ENCODE measurements around the gene PPARA. TPM values are rescaled to one million over a fixed set of nuclear protein-coding genes. Genes with fewer than 3 reads are reported as not detected.

The PPARA gene
- total RNA-seq, 1 donor from 2014 or later: 1.8 TPM

GRCh38 chr22:46172522-46173110 is 22.3 kb downstream of the PPARA start:
- no peaks in the 10 kb centered on the region for H3K4me1 Mint-ChIP-seq (ENCODE audit: low read depth, unreplicated experiment)
- H3K36me3 Mint-ChIP-seq (ENCODE audit: unreplicated experiment): peaks cover 6% of the 10 kb centered on the region
- TF ChIP-seq CTCF (IDR thresholded peaks at IDR 0.05; ENCODE audit: partially characterized antibody, unreplicated experiment): no peak
- H3K27me3 Mint-ChIP-seq (ENCODE audit: unreplicated experiment): peaks cover 4% of the 10 kb centered on the region
- H3K27ac Mint-ChIP-seq (ENCODE audit: unreplicated experiment): no peak overlapping the region
- no peak for DNase-seq
- H3K9me3 Mint-ChIP-seq (ENCODE audit: unreplicated experiment): peaks cover 5% of the 10 kb centered on the region
- H3K4me3 Mint-ChIP-seq (ENCODE audit: unreplicated experiment): no peak overlapping the region

- TF ChIP-seq CTCF (IDR thresholded peaks at IDR 0.05; ENCODE audit: partially characterized antibody, unreplicated experiment): no peak
- peaks cover 7% of the 10 kb centered on the region for H3K36me3 Mint-ChIP-seq (ENCODE audit: unreplicated experiment)
- no peak for DNase-seq
- peaks cover 4% of the 10 kb centered on the region for H3K27me3 Mint-ChIP-seq (ENCODE audit: unreplicated experiment)
- H3K27ac Mint-ChIP-seq (ENCODE audit: unreplicated experiment): no peak overlapping the region
- no peaks in the 10 kb centered on the region for H3K4me1 Mint-ChIP-seq (ENCODE audit: low read depth, unreplicated experiment)
- H3K4me3 Mint-ChIP-seq (ENCODE audit: unreplicated experiment): no peak overlapping the region
- peaks cover 5% of the 10 kb centered on the region for H3K9me3 Mint-ChIP-seq (ENCODE audit: unreplicated experiment)
Measured at GRCh38 chr22:46173152-46173551, 22.8 kb downstream of the PPARA start.

- no peak for TF ChIP-seq CTCF (IDR thresholded peaks at IDR 0.05; ENCODE audit: partially characterized antibody, unreplicated experiment)
- no peak overlapping the region for H3K4me3 Mint-ChIP-seq (ENCODE audit: unreplicated experiment)
- no peak overlapping the region for H3K27ac Mint-ChIP-seq (ENCODE audit: unreplicated experiment)
- H3K9me3 Mint-ChIP-seq (ENCODE audit: unreplicated experiment): peaks cover 9% of the 10 kb centered on the region
- H3K27me3 Mint-ChIP-seq (ENCODE audit: unreplicated experiment): peaks cover 5% of the 10 kb centered on the region
- DNase-seq: no peak
- H3K36me3 Mint-ChIP-seq (ENCODE audit: unreplicated experiment): peaks cover 20% of the 10 kb centered on the region
- no peaks in the 10 kb centered on the region for H3K4me1 Mint-ChIP-seq (ENCODE audit: low read depth, unreplicated experiment)
Measured at GRCh38 chr22:46175631-46176030, 25.3 kb downstream of the PPARA start.

GRCh38 chr22:46176508-46177003 is 26.2 kb downstream of the PPARA start:
- peaks cover 2% of the 10 kb centered on the region for H3K27me3 Mint-ChIP-seq (ENCODE audit: unreplicated experiment)
- no peaks in the 10 kb centered on the region for H3K4me1 Mint-ChIP-seq (ENCODE audit: low read depth, unreplicated experiment)
- no peak overlapping the region for H3K27ac Mint-ChIP-seq (ENCODE audit: unreplicated experiment)
- peaks cover 29% of the 10 kb centered on the region for H3K36me3 Mint-ChIP-seq (ENCODE audit: unreplicated experiment)
- H3K9me3 Mint-ChIP-seq (ENCODE audit: unreplicated experiment): peaks cover 8% of the 10 kb centered on the region
- no peak for DNase-seq
- TF ChIP-seq CTCF (IDR thresholded peaks at IDR 0.05; ENCODE audit: partially characterized antibody, unreplicated experiment): no peak
- no peak overlapping the region for H3K4me3 Mint-ChIP-seq (ENCODE audit: unreplicated experiment)

- H3K36me3 Mint-ChIP-seq (ENCODE audit: unreplicated experiment): peaks cover 33% of the 10 kb centered on the region
- H3K27me3 Mint-ChIP-seq (ENCODE audit: unreplicated experiment): peaks cover 2% of the 10 kb centered on the region
- H3K4me1 Mint-ChIP-seq (ENCODE audit: low read depth, unreplicated experiment): no peaks in the 10 kb centered on the region
- no peak for DNase-seq
- H3K27ac Mint-ChIP-seq (ENCODE audit: unreplicated experiment): no peak overlapping the region
- peaks cover 11% of the 10 kb centered on the region for H3K9me3 Mint-ChIP-seq (ENCODE audit: unreplicated experiment)
- TF ChIP-seq CTCF (IDR thresholded peaks at IDR 0.05; ENCODE audit: partially characterized antibody, unreplicated experiment): no peak
- no peak overlapping the region for H3K4me3 Mint-ChIP-seq (ENCODE audit: unreplicated experiment)
Measured at GRCh38 chr22:46178755-46179505, 28.6 kb downstream of the PPARA start.
